Measurements from ENCODE around the gene DNAI4.
"Not testable (repeated sequence)": the region's sequence is repeated elsewhere in the genome, so short reads cannot be mapped to it uniquely, and the experiment has no call there.

The DNAI4 gene

GRCh38 chr1:66929146-66929688 is 4.6 kb upstream of the DNAI4 start:
- no peak for DNase-seq (ENCODE audit: low read depth)

GRCh38 chr1:66927528-66927927 is 2.9 kb upstream of the DNAI4 start:
- DNase-seq (ENCODE audit: low read depth) = no peak

GRCh38 chr1:66925944-66926343 is 1.3 kb upstream of the DNAI4 start:
- DNase-seq (ENCODE audit: low read depth) = no peak

GRCh38 chr1:66925558-66925910 is 878 bp upstream of the DNAI4 start:
- no peak for DNase-seq (ENCODE audit: low read depth)

GRCh38 chr1:66920543-66920942 is 4.1 kb downstream of the DNAI4 start:
- DNase-seq (ENCODE audit: low read depth) = no peak

- no peak for DNase-seq (ENCODE audit: low read depth)
Measured at GRCh38 chr1:66919828-66920227, 4.8 kb downstream of the DNAI4 start.

GRCh38 chr1:66919063-66919462 is 5.6 kb downstream of the DNAI4 start:
- DNase-seq (ENCODE audit: low read depth) = no peak

GRCh38 chr1:66917476-66917875 is 7.2 kb downstream of the DNAI4 start:
- DNase-seq (ENCODE audit: low read depth) = no peak

- no peak for DNase-seq (ENCODE audit: low read depth)
Measured at GRCh38 chr1:66916320-66916719, 8.3 kb downstream of the DNAI4 start.

GRCh38 chr1:66915203-66915602 is 9.5 kb downstream of the DNAI4 start:
- not testable (repeated sequence) for DNase-seq (ENCODE audit: low read depth)

GRCh38 chr1:66893712-66894111 is 30.9 kb downstream of the DNAI4 start:
- no peak for DNase-seq (ENCODE audit: low read depth)

GRCh38 chr1:66890621-66891020 is 34.0 kb downstream of the DNAI4 start:
- DNase-seq (ENCODE audit: low read depth) = no peak

GRCh38 chr1:66889030-66889429 is 35.6 kb downstream of the DNAI4 start:
- DNase-seq (ENCODE audit: low read depth) = no peak

GRCh38 chr1:66876664-66877063 is 48.0 kb downstream of the DNAI4 start:
- DNase-seq (ENCODE audit: low read depth) = no peak

GRCh38 chr1:66873111-66873510 is 51.5 kb downstream of the DNAI4 start:
- no peak for DNase-seq (ENCODE audit: low read depth)

GRCh38 chr1:66872024-66872423 is 52.6 kb downstream of the DNAI4 start:
- not testable (repeated sequence) for DNase-seq (ENCODE audit: low read depth)

- no peak for DNase-seq (ENCODE audit: low read depth)
Measured at GRCh38 chr1:66867501-66867900, 57.2 kb downstream of the DNAI4 start.

GRCh38 chr1:66860529-66860928 is 64.1 kb downstream of the DNAI4 start:
- no peak for DNase-seq (ENCODE audit: low read depth)

- no peak for DNase-seq (ENCODE audit: low read depth)
Measured at GRCh38 chr1:66853379-66853778, 71.3 kb downstream of the DNAI4 start.

GRCh38 chr1:66852870-66853269 is 71.8 kb downstream of the DNAI4 start:
- DNase-seq (ENCODE audit: low read depth) = no peak

- no peak for DNase-seq (ENCODE audit: low read depth)
Measured at GRCh38 chr1:66850989-66851388, 73.7 kb downstream of the DNAI4 start.

GRCh38 chr1:66848193-66848592 is 76.5 kb downstream of the DNAI4 start:
- DNase-seq (ENCODE audit: low read depth) = no peak

GRCh38 chr1:66840929-66841328 is 83.7 kb downstream of the DNAI4 start:
- no peak for DNase-seq (ENCODE audit: low read depth)

- DNase-seq (ENCODE audit: low read depth) = no peak
Measured at GRCh38 chr1:66834926-66835325, 89.7 kb downstream of the DNAI4 start.

GRCh38 chr1:66833112-66833511 is 91.5 kb downstream of the DNAI4 start:
- no peak for DNase-seq (ENCODE audit: low read depth)

Measured in stimulated activated CD4-positive, alpha-beta T cell treated with anti-CD3 and anti-CD28 coated beads, Interleukin-2, amount 100 ng/mL, for 4 hours (primary cell).